Liver (tissue), 3 donors: ENCODE measurements around the gene SERPINF2.

Source experiments
- GABPA ChIP-seq, 2 donors: IDR thresholded peaks in 1 of 2; conservative IDR thresholded peaks in 1 of 2; 2 replicates each; pipeline ENCODE4 v1.6.1; 2016; ENCODE audit warnings: antibody characterized with exemption in 2 of 2, mild to moderate bottlenecking in 1 of 2, moderate library complexity in 1 of 2
- JUND ChIP-seq, 2 donors: IDR thresholded peaks; 2 replicates each; pipeline ENCODE4 v1.6.1; 2016; ENCODE audit warnings: antibody characterized with exemption in 2 of 2
- NR2F2 ChIP-seq: IDR thresholded peaks from 2 replicates; pipeline ENCODE4 v1.6.1; 2016; ENCODE audit warnings: antibody characterized with exemption
- SP1 ChIP-seq: IDR thresholded peaks from 2 replicates; pipeline ENCODE4 v1.6.1; 2018; ENCODE audit warnings: antibody characterized with exemption, mild to moderate bottlenecking
- TF ChIP-seq, protein P1 (sequence below): fragments of 150-350 bp; IDR thresholded peaks from 2 replicates; pipeline ENCODE4 v1.5.1; 2017; ENCODE audit warnings: improper control_type of control experiment, low read depth, low read length; ENCODE audit not compliant: missing input control
- TF ChIP-seq, protein P2 (sequence below): IDR thresholded peaks from 2 replicates; pipeline ENCODE4 v1.6.1; 2016; ENCODE audit warnings: antibody characterized with exemption
- donor health status: healthy.
- donor health status: healthy.

DNA sequence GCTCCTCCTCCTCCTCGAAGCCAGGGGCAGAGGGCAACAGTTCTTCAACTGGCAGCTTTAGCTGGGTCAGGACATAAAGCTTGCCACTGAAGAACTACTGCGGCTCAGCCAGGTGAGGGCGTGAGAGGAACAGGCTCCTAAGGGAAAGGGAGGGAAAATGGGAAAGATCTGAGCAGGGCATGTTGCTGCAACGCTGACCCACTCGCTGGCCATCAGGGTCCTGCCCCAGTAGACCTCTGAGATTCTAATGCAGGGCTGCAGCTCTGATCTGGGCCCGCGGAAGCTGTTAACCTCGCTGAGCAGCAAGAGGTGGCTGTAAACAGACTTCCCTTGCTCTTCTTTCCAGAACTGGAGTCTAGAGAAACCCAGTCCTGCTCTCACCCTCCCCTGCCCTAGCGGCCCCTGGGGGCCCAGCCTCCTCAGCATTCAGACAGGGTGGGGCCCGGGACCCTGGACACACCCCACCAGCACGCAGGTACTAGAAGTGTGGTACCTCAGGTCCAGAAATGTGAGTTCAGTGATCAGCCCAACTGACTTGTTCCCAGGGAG lies 28.7 kb upstream of the SERPINF2 start:
- no peak for TF ChIP-seq SP1
- TF ChIP-seq, protein P1, sequence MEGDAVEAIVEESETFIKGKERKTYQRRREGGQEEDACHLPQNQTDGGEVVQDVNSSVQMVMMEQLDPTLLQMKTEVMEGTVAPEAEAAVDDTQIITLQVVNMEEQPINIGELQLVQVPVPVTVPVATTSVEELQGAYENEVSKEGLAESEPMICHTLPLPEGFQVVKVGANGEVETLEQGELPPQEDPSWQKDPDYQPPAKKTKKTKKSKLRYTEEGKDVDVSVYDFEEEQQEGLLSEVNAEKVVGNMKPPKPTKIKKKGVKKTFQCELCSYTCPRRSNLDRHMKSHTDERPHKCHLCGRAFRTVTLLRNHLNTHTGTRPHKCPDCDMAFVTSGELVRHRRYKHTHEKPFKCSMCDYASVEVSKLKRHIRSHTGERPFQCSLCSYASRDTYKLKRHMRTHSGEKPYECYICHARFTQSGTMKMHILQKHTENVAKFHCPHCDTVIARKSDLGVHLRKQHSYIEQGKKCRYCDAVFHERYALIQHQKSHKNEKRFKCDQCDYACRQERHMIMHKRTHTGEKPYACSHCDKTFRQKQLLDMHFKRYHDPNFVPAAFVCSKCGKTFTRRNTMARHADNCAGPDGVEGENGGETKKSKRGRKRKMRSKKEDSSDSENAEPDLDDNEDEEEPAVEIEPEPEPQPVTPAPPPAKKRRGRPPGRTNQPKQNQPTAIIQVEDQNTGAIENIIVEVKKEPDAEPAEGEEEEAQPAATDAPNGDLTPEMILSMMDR: peak; percentile 43
- no peak for TF ChIP-seq NR2F2
- no peak for TF ChIP-seq GABPA (IDR thresholded peaks at IDR 0.05 in 1 of 2, conservative IDR thresholded peaks at IDR 0.05 in 1 of 2)
- TF ChIP-seq, protein P2, sequence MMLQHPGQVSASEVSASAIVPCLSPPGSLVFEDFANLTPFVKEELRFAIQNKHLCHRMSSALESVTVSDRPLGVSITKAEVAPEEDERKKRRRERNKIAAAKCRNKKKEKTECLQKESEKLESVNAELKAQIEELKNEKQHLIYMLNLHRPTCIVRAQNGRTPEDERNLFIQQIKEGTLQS: no peak
- no peak for TF ChIP-seq JUND (IDR thresholded peaks at IDR 0.05)
